A673 (cell line): ENCODE measurements around the gene EXOSC3. TPM values are rescaled to one million over a fixed set of nuclear protein-coding genes. Genes with fewer than 3 reads are reported as not detected.

Experiments used
- BruUV-seq: library from RNA; stranded (reverse); fragments of 400-500 nt; replicated peaks from 2 replicates; lab custom pipeline; 2021; lab: Mats Ljungman, UMichigan
- CTCF ChIA-PET: fragments of 300-600 bp; sonication (Branson Sonifier 250); formaldehyde crosslinking; loops from one replicate; lab custom pipeline; 2022; ENCODE audit warnings: antibody characterized with exemption; lab: Charles Lee
- POLR2A ChIA-PET: fragments of 300-600 bp; sonication (Branson Sonifier 250); formaldehyde crosslinking; loops from one replicate; lab custom pipeline; 2022; ENCODE audit warnings: antibody characterized with exemption; ENCODE audit not compliant: low non-redundant PET; lab: Charles Lee
- DNase-seq: peaks from one replicate; pipeline ENCODE4 v3.0.0-alpha.2; 2015; ENCODE audit warnings: low spot score
- H3K27ac ChIP-seq: fragments of 200-600 bp; sonication (generic); 2 replicates; pipeline ENCODE4 v1.5.1; 2016; ENCODE audit warnings: mixed run types, low read depth, mild to moderate bottlenecking, mixed read lengths, antibody characterized with exemption, low read length; ENCODE audit not compliant: poor library complexity, severe bottlenecking
- H3K27me3 ChIP-seq: fragments of 200-600 bp; sonication (generic); replicated peaks from 2 replicates; pipeline ENCODE4 v1.6.1; 2017; ENCODE audit warnings: mixed run types, low read depth, mild to moderate bottlenecking, mixed read lengths, antibody characterized with exemption, low read length; ENCODE audit not compliant: insufficient read depth, poor library complexity
- H3K36me3 ChIP-seq: fragments of 200-600 bp; sonication (generic); 2 replicates; pipeline ENCODE4 v1.6.1; 2016; ENCODE audit warnings: mixed run types, mild to moderate bottlenecking, mixed read lengths, antibody characterized with exemption, low read length; ENCODE audit not compliant: insufficient read depth, poor library complexity, severe bottlenecking
- H3K4me1 ChIP-seq: fragments of 200-600 bp; sonication (generic); 2 replicates; pipeline ENCODE4 v1.6.1; 2017; ENCODE audit warnings: mixed run types, mild to moderate bottlenecking, mixed read lengths, antibody characterized with exemption, low read length; ENCODE audit not compliant: insufficient read depth, poor library complexity, severe bottlenecking
- H3K4me3 ChIP-seq: fragments of 200-600 bp; sonication (generic); 2 replicates; pipeline ENCODE4 v1.5.1; 2016; ENCODE audit warnings: low read depth, mixed run types, mild to moderate bottlenecking, mixed read lengths, low read length; ENCODE audit not compliant: poor library complexity, severe bottlenecking
- H3K9me3 ChIP-seq: fragments of 200-600 bp; sonication (generic); 2 replicates; pipeline ENCODE4 v1.6.1; 2016; ENCODE audit warnings: mixed run types, low read depth, mild to moderate bottlenecking, mixed read lengths, antibody characterized with exemption, low read length; ENCODE audit not compliant: poor library complexity, severe bottlenecking
- CTCF ChIP-seq: fragments of 300-800, 200-600 bp; sonication (generic); conservative IDR thresholded peaks from 2 replicates; pipeline ENCODE4 v1.5.1; 2017; ENCODE audit warnings: low read depth, mild to moderate bottlenecking, antibody characterized with exemption, low read length, moderate library complexity, mixed read lengths
- EZH2 ChIP-seq: fragments of 200-600 bp; sonication (generic); IDR thresholded peaks from 2 replicates; pipeline ENCODE4 v1.6.1; 2017; ENCODE audit warnings: borderline replicate concordance, low read depth, mild to moderate bottlenecking, mixed read lengths, antibody characterized with exemption, low read length; ENCODE audit not compliant: poor library complexity, severe bottlenecking
- intact Hi-C: fragments of 100-400 bp; cut with micrococcal nuclease; formaldehyde crosslinking; loops from one replicate; pipeline ENCODE4 v1.10.0; 2022; ENCODE audit not compliant: unreplicated experiment
- total RNA-seq: library from RNA; stranded (reverse); gene quantifications from 2 replicates; pipeline ENCODE4 v1.2.3, GENCODE V29; 2021

EXOSC3 gene
- total RNA-seq, 1 experiment from 2014 or later = 89.6 TPM

DNA sequence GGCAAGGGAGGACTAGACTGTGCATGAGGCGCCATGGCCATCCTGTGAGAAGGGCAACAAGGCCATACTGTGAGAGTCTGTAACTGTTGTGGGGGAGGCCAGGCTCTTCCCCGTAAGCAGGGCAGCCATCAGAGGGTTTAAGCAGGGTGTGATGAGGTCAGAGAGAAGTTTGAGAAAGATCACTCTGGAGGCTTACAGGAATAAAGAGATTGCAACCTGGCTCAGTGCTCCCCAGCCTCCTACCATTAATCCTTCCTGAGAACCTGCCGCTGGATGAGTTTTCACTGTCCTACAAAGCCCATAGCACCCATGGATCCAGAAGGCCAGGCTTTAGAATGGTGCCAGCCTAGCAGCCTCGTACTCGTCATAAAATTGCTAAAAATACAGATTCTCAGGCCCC, 45.6 kb downstream of the EXOSC3 start:
- no TSS peak for BruUV-seq
- ChIA-PET POLR2A (no interaction called here), CTCF (no interaction called here)
- Histone ChIP-seq H3K4me3 (no peak overlapping the region), H3K27ac (no peak overlapping the region), H3K9me3 (no peaks in the 10 kb centered on the region), H3K27me3 (no peaks in the 10 kb centered on the region), H3K4me1 (no peaks in the 10 kb centered on the region), H3K36me3 (no peaks in the 10 kb centered on the region)
- TF ChIP-seq CTCF (no peak), EZH2 (no peak)
- intact Hi-C loops = no loop called here
- DNase-seq = no peak

DNA sequence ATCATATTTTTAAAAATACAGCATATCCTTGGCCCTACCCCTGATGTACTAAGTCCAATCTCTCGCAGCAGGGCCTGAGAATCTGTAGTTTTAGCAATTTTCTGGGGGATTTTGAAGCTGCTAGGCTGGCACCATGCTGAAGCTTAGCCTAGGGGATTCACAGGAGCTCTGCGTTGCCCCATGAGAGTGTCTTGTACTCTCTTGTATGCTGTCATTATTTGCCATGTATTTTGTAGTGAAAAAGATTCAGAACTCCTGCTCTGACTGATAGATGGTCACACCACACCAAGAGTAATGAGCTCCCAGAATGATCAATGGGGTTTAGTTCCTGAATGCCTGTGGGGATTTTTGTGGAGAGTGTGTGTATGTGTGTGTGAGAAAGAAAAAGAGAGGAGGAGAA, 51.9 kb downstream of the EXOSC3 start:
- ChIA-PET CTCF (interaction anchor here (0.6 kb wide), 1 partner anchor 1054 kb away, joined by 3 read pairs; no protein-coding TSS in a partner anchor), POLR2A (no interaction called here)
- no peaks in the 10 kb centered on the region for H3K36me3 ChIP-seq
- DNase-seq = no peak
- intact Hi-C loops = no loop called here
- H3K4me1 ChIP-seq = no peaks in the 10 kb centered on the region
- BruUV-seq = no TSS peak
- no peak overlapping the region for H3K27ac ChIP-seq
- TF ChIP-seq EZH2 (no peak), CTCF (no peak)
- H3K9me3 ChIP-seq = no peaks in the 10 kb centered on the region
- H3K4me3 ChIP-seq = no peak overlapping the region
- peaks cover 3% of the 10 kb centered on the region for H3K27me3 ChIP-seq

- POLR2A ChIA-PET = no interaction called here
- H3K4me3 ChIP-seq = no peak overlapping the region
- no peaks in the 10 kb centered on the region for H3K36me3 ChIP-seq
- BruUV-seq = no TSS peak
- peaks cover 3% of the 10 kb centered on the region for H3K27me3 ChIP-seq
- H3K9me3 ChIP-seq = no peaks in the 10 kb centered on the region
- no peak overlapping the region for H3K27ac ChIP-seq
- H3K4me1 ChIP-seq = no peaks in the 10 kb centered on the region
- intact Hi-C loops = no loop called here
- CTCF ChIA-PET = no interaction called here
- TF ChIP-seq CTCF = no peak
- no peak for TF ChIP-seq EZH2
- no peak for DNase-seq
Observed at GRCh38 chr9:37732086-37732741, 52.6 kb downstream of the EXOSC3 start.
